ENCODE data around the gene UACA.

- TF ChIP-seq, protein P1, sequence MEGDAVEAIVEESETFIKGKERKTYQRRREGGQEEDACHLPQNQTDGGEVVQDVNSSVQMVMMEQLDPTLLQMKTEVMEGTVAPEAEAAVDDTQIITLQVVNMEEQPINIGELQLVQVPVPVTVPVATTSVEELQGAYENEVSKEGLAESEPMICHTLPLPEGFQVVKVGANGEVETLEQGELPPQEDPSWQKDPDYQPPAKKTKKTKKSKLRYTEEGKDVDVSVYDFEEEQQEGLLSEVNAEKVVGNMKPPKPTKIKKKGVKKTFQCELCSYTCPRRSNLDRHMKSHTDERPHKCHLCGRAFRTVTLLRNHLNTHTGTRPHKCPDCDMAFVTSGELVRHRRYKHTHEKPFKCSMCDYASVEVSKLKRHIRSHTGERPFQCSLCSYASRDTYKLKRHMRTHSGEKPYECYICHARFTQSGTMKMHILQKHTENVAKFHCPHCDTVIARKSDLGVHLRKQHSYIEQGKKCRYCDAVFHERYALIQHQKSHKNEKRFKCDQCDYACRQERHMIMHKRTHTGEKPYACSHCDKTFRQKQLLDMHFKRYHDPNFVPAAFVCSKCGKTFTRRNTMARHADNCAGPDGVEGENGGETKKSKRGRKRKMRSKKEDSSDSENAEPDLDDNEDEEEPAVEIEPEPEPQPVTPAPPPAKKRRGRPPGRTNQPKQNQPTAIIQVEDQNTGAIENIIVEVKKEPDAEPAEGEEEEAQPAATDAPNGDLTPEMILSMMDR (IDR thresholded peaks at IDR 0.05), result no peak
- TF ChIP-seq POLR2AphosphoS5 (IDR thresholded peaks at IDR 0.05) (no peak), POLR2A (IDR thresholded peaks at IDR 0.05) (no peak)
Measured at GRCh38 chr15:70651303-70651845, 112.0 kb downstream of the UACA start.

All from stomach (tissue), 4 donors.